HuH-7.5 (cell line): ENCODE data around the gene CPO.

Source experiments
- DNase-seq: peaks from one replicate; pipeline ENCODE4 v3.0.0; 2011; ENCODE audit warnings: low spot score

The CPO gene

GRCh38 chr2:207015901-207016300 is 76.6 kb downstream of the CPO start:
- no peak for DNase-seq
